Choroid plexus epithelial cell (primary cell): ENCODE results near the gene ME3.

ENCODE experiments used
- DNase-seq: peaks from one replicate; pipeline ENCODE4 v3.0.0-alpha.2; 2010; ENCODE audit warnings: low read depth
- H3K4me3 ChIP-seq: 2 replicates; pipeline ENCODE4 v1.5.1; 2011; ENCODE audit warnings: low read depth, mild to moderate bottlenecking, control low read depth, low read length, moderate library complexity
- CTCF ChIP-seq: conservative IDR thresholded peaks from 2 replicates; pipeline ENCODE4 v1.5.1; 2011; ENCODE audit warnings: low read depth, mild to moderate bottlenecking, control low read depth, inconsistent platforms, low read length, moderate library complexity

The ME3 gene

GRCh38 chr11:86518211-86518610 is 154.2 kb downstream of the ME3 start:
- TF ChIP-seq CTCF, result no peak
- no peak for DNase-seq
- H3K4me3 ChIP-seq, result no peak overlapping the region

GRCh38 chr11:86517557-86517956 is 154.9 kb downstream of the ME3 start:
- no peak for TF ChIP-seq CTCF
- no peak for DNase-seq
- no peak overlapping the region for H3K4me3 ChIP-seq

DNA sequence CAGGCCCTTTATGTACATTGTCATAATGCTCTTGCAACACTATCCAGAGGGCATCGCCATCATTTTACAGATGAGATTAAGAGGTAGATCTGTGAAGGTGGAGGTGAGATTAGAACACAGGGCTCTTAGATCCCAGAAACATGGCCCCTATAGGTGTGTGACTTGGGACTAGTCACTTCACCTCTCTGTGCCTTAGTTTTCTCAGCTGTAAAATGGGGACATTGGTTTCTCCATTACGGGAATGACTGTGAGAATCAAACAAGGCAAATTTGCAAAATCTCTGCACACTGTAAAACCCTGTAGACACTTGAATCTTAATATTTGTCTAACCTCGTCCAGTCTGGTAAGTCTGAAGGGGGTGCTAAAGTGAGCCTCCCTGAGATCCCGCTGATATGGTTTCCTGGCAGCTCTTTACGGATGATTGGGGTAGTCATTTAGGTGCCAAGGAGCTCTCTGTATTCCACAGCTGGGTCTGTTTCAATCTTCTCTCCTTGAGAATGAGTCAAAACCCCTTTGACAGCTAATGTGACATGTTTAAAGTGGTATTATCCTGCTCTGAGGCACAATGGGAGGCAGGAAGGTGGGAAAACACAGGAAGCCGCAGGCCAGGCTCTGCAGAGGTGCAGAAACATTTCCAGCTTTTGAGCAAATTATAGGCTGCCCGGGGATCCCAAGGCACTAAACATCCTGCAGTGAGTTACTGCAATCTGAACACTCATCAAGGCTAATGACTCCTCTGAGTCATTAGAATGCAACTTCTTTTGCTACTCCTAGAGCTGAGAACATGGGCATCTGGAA is 156.9 kb downstream of the ME3 start:
- peak; percentile 1 for TF ChIP-seq CTCF
- DNase-seq, result peak; percentile 82

GRCh38 chr11:86514453-86514852 is 158.0 kb downstream of the ME3 start:
- TF ChIP-seq CTCF, result no peak
- no peak for DNase-seq
- H3K4me3 ChIP-seq, result no peak overlapping the region

More for the DNA sequence above, 156.9 kb downstream of the ME3 start:
- H3K4me3 ChIP-seq, result no peak overlapping the region

- H3K4me3 ChIP-seq, result no peak overlapping the region
- DNase-seq, result no peak
- TF ChIP-seq CTCF, result no peak
Measured at GRCh38 chr11:86513746-86514373, 158.6 kb downstream of the ME3 start.

DNA sequence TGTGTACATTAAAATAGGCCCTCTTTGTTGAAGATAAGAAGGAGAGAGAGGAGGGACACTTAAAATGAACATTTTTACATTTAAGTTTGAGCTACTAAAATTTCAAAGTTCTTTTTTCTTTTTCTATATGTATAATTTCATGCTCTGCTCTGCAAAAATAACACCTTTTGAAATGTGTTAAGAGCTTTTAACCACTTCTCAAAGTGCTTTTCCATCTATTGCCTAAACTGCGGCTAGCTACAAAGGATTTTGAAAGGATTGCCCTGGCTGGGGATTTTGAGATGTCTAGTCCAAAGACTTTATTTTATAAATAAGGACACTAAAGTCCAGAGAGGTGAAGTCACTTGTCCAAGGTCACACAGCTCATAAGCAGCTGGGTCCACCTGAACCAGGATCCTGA is 159.3 kb downstream of the ME3 start:
- no peak for DNase-seq
- no peak for TF ChIP-seq CTCF
- no peak overlapping the region for H3K4me3 ChIP-seq

DNA sequence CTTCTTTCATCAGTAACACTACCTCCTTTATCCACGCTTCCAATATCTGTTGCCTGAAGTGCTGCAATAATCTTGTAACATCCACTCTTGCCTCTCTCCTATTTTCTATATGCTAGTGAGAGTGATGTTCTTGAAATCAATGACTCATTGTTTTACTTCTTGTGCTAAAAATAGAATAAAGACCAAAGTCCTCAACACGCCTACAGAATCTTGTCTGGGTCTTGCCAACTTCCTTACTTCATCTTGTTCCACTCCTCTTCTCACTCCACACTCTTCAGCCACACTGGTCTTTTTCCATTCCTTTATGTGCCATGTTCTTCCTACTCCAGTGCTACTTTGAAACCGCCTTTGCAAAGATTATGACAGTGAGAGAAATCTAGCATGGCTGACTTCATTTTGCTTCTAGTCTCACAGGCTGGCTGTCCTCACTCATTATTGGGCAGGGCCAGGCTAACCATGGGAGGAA is 161.3 kb downstream of the ME3 start:
- no peak for TF ChIP-seq CTCF
- no peak overlapping the region for H3K4me3 ChIP-seq
- DNase-seq, result peak; percentile 83
